HG03460 (cell line): ENCODE measurements around the gene ZNF180.
"Not testable (repeated sequence)": the region's sequence is repeated elsewhere in the genome, so short reads cannot be mapped to it uniquely, and the experiment has no call there.

Experiments
- ATAC-seq: cut with Tn5 transposase; IDR thresholded peaks from one replicate; pipeline ENCODE4 v1.9.1; 2021; ENCODE audit not compliant: unreplicated experiment

The ZNF180 gene

DNA sequence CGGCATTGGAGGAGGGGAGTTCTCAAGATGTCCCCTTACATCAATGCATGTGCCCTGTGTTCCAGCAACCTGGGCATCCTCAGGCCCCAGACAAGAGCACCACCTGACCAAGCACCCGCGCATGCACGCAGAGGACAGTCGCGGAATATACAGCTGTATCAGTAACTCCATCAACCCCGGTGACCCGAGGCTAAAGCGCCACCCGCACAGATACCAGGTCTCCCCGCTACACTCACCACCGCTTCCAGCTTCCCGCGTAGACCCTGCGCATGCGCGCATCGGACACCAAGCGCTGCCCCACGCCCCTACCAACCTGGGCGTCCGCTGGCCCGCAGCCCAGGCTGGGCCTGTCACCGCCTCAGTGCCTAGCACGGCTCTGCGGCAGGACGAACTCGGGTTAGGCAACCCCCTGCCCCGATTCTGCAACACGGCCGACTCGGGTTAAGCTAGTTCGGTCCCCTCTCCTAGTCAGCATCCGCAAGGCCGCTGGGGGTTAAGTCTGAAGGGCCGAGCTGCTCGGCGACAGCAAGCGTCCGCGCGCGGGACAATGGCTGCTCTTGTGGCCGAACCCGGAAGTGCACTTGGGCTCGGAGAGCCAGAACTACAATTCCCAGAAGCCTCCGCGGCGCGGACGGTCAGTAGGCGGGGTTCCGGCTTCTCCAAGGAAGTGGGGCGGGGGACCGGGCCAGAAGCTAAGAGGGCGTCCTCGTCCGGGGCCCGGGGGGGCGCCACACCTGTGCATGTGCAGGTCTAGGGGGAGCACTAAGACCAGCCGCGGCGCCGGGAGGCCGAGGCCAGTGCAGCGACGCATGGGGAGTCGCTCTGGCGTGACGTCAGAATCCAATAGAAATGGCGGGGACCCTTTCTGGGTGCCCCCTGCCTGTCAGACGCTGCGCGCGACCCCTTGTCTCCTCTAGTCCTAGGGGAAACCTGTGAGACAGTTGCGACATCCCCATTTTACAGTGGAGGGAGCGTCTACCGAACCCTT, at the start of gene ZNF180:
ZNF180 (minus strand) TSS at position 561 of the 988 bp plus-strand sequence. CDS start 3,188 bp downstream, outside the sequence.
- ATAC-seq = peak; percentile 78

- ATAC-seq = no peak
Measured at GRCh38 chr19:44549507-44549906, 49.2 kb upstream of the ZNF180 start.

GRCh38 chr19:44548736-44549135, 48.4 kb upstream of the ZNF180 start:
- ATAC-seq = no peak

GRCh38 chr19:44544031-44544430, 43.7 kb upstream of the ZNF180 start:
- ATAC-seq = no peak

- ATAC-seq = no peak
Measured at GRCh38 chr19:44542671-44543070, 42.3 kb upstream of the ZNF180 start.

- ATAC-seq = no peak
Measured at GRCh38 chr19:44540736-44541135, 40.4 kb upstream of the ZNF180 start.

DNA sequence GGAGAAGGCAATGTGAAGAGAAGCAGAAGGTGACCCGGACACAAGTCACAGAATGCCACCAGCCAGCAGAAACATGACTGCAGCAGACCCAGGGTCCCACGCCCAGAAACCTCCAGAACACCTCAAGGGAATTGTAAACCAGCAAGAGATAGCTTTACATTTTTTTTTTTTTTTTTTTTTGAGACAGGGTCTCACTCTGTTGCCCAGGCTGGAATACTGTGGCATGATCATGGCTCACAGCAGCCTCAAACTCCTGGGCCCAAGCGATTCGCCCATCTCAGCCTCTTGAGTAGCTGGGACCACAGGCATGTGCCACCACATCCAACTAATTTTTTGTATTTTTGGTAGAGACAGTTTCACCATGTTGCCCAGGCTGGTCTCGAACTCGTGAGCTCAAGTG, 39.7 kb upstream of the ZNF180 start:
- no peak for ATAC-seq

DNA sequence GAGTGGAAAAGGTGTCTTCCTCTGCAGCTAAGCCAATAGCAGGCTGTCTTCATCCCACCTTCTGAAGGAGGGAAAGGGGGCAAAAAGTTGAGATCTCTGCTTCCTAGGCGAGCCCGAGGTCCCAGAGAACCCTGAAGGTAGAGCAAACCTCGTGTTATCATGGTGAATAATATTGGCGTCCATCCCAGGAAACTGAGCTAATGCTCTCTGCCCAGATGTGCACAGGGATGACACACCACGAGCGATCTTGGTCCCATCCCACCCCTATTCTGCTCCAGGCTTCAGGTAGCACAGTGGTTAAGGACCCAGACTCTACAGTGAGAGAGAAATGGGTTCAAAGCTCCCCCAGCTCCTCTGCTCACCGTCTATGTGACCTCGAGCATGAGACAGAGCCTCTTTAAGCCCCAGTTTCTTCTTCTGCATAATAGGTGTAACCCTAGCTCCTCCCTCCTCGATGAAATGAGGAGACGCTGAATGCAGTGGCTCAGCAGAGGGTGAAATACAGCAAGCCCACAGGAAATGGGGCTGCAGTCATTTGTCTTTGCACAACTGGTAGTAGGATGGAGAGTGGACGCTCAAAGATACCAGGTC, 39.0 kb upstream of the ZNF180 start:
- no peak for ATAC-seq

GRCh38 chr19:44535361-44535760, 35.0 kb upstream of the ZNF180 start:
- ATAC-seq = not testable (repeated sequence)

- ATAC-seq = no peak
Measured at GRCh38 chr19:44532819-44533218, 32.5 kb upstream of the ZNF180 start.

- no peak for ATAC-seq
Measured at GRCh38 chr19:44530777-44531176, 30.5 kb upstream of the ZNF180 start.

- no peak for ATAC-seq
Measured at GRCh38 chr19:44529536-44529935, 29.2 kb upstream of the ZNF180 start, which contains the start of gene CEACAM20. Gene CEACAM20 (minus strand): TSS chr19:44529675. CDS start chr19:44529509, 166 bp downstream.

GRCh38 chr19:44527554-44527953, 27.2 kb upstream of the ZNF180 start:
- no peak for ATAC-seq

- ATAC-seq = no peak
Measured at GRCh38 chr19:44525721-44526430, 25.6 kb upstream of the ZNF180 start.

DNA sequence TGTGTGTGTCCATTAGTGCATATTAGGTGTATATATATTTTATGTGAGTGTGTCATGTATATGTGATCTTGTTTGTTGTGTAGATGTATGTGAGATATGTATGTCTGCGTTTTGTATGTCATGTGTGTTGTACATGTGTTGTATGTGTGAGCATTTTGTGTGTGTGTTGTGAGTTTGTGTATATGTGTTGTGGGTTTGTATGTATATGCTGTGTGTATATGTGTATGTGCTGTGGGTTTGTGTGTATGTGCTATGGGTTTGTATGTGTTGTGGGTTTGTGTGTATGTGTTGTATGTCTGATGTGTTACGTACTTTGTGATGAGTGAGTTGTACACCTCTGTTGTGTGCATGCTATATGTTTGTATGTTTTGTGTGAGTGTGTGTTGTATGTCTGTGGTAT, 21.0 kb upstream of the ZNF180 start:
- no peak for ATAC-seq

DNA sequence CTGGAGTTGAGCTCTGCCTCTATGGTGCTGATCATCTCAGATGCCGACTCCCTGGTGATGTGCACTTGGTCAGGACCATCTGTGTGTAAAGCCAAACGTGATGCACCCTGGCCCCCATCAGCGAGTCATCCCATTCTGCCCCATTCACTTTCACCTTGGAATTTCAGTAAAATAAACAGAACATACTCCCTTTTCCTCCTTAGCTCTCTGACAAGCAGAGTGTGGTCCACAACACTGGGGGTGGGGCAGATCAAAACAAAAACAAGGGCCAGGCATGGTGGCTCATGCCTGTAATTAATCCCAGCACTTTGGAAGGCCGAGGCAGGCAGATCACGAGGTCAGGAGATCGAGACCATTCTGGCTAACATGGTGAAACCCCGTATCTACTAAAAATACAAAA, 16.8 kb upstream of the ZNF180 start:
- no peak for ATAC-seq

DNA sequence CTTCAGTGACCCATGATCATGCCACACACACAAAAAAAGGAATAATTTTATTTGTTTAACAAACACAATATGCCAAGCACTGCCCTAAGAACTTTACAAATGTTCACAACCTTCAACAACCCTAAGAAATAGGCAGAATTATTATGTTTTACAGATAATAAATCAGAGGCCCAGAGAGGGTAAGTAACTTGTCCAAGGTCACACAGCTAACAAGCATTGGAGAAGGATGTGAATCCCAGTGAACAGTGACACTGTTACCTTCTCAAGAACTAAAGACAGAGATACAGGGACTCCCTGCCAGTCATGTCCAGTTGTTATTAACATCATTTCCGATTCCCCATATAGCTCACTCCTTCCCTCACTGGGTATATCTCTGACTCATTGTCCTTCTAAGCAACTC, 15.6 kb upstream of the ZNF180 start:
- ATAC-seq = no peak

- no peak for ATAC-seq
Measured at GRCh38 chr19:44515031-44515430, 14.7 kb upstream of the ZNF180 start.

DNA sequence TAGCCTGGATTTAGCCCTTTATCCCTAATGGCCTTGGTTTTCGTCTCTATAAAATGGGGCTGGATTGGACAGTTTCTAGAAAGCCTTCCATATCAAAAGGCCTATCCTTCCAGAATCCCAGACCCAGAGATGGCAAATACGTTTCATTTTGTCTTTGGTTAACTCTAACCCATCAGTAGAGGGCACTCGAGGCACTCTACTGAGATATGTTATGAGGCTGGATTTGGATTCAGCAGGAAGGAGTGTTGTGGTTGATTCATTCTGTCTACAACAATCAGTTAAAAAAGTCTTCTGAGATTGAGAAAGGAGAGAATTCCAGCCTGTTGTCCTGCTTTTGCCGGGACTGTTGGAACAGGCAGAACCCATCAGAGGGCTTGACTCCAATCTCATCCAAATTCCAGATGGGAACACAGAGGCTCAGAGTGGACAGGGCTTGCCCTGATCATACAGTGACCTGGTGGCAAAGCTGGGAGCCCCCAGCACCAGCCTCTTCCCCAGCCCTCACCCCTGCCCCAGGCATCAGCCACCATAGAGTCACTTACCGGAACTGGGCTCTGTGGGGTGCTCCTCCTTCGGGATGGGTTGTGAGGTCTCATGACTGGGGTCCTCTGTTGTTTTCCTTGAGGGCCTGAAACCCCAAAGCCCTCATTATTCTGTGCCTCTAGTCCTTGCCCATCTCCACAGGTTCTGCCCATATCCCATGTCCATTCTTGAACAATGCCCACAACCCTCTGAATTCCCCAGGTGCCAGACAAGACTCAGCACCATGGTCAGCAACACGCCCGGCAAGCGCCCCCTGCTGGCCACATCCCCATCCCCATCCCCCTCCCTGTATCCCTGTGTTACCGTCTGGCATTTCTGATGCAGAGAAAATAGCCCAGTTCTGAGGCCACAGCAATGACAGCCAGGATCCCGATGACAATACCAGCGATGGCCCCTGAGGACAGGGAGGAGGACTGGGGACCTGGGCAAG, 12.3 kb upstream of the ZNF180 start:
- no peak for ATAC-seq

DNA sequence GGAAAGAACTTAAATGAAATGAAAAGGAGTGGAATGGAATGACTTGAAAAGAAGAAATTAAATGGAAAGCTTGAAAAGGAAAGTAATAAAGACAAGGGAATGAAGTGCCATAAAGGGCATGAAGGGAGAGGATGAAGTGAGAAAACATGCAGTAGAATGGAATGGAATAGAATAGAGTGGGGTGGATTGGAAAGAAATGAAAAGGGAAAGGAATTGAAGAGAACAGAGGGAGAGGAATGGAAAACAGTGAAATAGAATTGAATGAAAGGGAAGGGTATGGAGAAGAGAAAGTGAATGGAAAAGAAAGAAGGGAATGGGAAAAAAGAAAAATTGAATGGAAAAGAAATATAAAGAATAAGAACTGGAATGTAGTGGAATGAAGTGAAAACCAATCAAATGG, 9.2 kb upstream of the ZNF180 start:
- ATAC-seq = no peak
